ENCODE data around the gene FAM209A. TPM values are rescaled to one million over a fixed set of nuclear protein-coding genes. Genes with fewer than 3 reads are reported as not detected.

The FAM209A gene
- total and polyA plus RNA-seq, 12 donors: 0.22 to 1.3 (median 0.34) TPM; not detected in 8

DNA sequence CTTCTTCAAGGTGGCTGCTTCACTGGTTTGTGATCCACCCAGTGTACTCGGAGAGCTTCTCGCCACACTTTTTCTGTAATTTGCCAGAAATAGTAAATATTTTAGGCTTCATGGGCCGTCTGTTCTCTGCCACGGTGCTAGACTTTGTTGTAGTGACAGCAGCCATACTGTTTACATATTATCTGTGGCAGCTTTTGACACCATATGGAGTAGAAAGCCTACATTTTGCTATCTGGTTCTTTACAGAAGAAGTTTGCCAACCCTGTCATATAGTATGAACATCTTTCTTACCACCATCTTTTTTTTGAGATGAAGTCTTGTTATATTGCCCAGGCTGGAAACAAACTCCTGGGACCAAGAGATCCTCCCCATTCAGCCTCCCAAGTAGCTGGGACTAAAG is 41.0 kb downstream of the FAM209A start:
- Histone ChIP-seq H3K27ac (no peak overlapping the region), H3K4me1 (replicated peaks in 1 of 2) (peaks cover 0 to 4% of the 10 kb centered on the region in 2 donors), H3K9me3 (replicated peaks in 1 of 3) (no peaks in the 10 kb centered on the region), H3K4me3 (no peak overlapping the region), H3K27me3 (no peaks in the 10 kb centered on the region), H3K36me3 (replicated peaks in 1 of 2) (no peaks in the 10 kb centered on the region)
- no peak for DNase-seq
- no peak for TF ChIP-seq POLR2A (IDR thresholded peaks at IDR 0.05)
- TF ChIP-seq, protein P1, sequence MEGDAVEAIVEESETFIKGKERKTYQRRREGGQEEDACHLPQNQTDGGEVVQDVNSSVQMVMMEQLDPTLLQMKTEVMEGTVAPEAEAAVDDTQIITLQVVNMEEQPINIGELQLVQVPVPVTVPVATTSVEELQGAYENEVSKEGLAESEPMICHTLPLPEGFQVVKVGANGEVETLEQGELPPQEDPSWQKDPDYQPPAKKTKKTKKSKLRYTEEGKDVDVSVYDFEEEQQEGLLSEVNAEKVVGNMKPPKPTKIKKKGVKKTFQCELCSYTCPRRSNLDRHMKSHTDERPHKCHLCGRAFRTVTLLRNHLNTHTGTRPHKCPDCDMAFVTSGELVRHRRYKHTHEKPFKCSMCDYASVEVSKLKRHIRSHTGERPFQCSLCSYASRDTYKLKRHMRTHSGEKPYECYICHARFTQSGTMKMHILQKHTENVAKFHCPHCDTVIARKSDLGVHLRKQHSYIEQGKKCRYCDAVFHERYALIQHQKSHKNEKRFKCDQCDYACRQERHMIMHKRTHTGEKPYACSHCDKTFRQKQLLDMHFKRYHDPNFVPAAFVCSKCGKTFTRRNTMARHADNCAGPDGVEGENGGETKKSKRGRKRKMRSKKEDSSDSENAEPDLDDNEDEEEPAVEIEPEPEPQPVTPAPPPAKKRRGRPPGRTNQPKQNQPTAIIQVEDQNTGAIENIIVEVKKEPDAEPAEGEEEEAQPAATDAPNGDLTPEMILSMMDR (IDR thresholded peaks at IDR 0.05): no peak
- intact Hi-C loops (cut with DNase I): no loop called here
- WGBS, 4 donors: 78 to 95% (median 93%) methylated on average over 4 of the region's 4 CpGs

DNA sequence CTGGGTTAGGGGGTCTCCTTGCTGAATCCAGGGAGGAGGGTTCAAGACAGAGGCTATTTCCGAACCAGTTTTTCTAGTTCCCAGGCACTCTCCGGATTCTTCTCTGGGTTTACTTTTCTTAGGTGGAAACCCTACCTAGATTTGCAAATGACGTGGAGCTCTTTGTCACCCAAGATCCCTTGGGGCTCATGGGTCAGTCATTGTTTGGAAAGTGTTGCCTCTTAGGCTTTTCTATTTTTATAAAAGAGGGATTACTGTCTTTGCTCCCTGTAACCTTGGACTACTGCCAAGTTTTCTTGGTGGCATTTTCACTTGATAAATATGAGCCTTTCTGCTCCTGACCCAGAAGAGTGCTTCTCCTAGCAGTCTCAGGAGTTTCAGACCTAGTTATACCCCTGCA is 42.1 kb downstream of the FAM209A start:
- no peaks in the 10 kb centered on the region for H3K36me3 ChIP-seq (replicated peaks in 1 of 2)

DNA sequence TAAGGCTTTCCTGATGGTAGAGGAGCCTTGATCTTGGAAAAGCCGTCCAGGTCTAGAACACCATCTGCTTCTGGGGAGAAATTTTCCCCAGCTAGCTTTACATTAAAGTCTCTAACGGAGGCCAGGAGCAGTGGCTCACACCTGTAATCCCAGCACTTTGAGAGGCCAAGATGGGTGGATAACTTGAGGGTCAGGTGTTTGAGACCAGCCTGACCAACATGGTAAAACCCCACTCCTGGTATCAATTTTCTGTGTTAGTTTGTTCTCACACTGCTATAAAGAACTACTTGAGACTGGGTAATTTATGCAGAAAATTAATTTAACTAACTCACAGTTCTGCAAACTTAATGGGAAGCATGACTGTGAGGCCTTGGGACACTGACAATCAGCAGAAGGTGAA is 46.3 kb downstream of the FAM209A start:
- no peaks in the 10 kb centered on the region for H3K27me3 ChIP-seq
- no peak overlapping the region for H3K27ac ChIP-seq
- intact Hi-C loops (cut with DNase I): no loop called here
- H3K4me3 ChIP-seq: no peak overlapping the region
- H3K36me3 ChIP-seq (replicated peaks in 1 of 2): no peaks in the 10 kb centered on the region
- no peaks in the 10 kb centered on the region for H3K9me3 ChIP-seq (replicated peaks in 1 of 3)
- DNase-seq: no peak
- peaks cover 4 to 8% of the 10 kb centered on the region in 2 donors for H3K4me1 ChIP-seq (replicated peaks in 1 of 2)
- WGBS, 4 donors: 0 to 32% (median 14%) methylated on average over 2 of the region's 2 CpGs
- no peak for TF ChIP-seq POLR2A (IDR thresholded peaks at IDR 0.05)
- TF ChIP-seq, protein P1 (IDR thresholded peaks at IDR 0.05): no peak

More for the DNA sequence above, 42.1 kb downstream of the FAM209A start:
- TF ChIP-seq POLR2A (IDR thresholded peaks at IDR 0.05): no peak
- TF ChIP-seq, protein P1 (IDR thresholded peaks at IDR 0.05): no peak
- DNase-seq: peak in 6 of 7 donors; percentile 35 to 62 (median 50)
- H3K4me3 ChIP-seq: no peak overlapping the region
- no peaks in the 10 kb centered on the region for H3K9me3 ChIP-seq (replicated peaks in 1 of 3)
- intact Hi-C loops (cut with DNase I): no loop called here
- H3K27me3 ChIP-seq: no peaks in the 10 kb centered on the region
- no peak overlapping the region for H3K27ac ChIP-seq
- peaks cover 0 to 4% of the 10 kb centered on the region in 2 donors for H3K4me1 ChIP-seq (replicated peaks in 1 of 2)
- WGBS, 4 donors: 26 to 40% (median 35%) methylated on average over 3 of the region's 3 CpGs

DNA sequence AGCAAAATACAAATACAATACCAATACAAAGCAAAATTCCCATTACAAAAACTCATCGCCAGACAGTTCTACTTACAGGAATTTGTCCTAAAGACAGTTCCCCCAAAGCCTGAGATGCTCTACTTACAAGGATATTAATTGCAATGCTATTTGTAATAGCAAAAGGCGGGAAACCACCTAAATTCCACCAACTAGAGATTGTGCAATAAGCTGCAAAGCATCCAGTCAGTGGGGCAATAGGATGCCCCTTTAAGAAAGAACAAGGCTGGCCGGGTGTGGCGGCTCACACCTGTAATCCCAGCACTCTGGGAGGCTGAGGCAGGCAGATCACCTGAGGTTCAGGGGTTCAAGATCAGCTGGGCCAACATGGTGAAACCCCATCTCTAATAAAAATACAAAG is 47.6 kb downstream of the FAM209A start:
- WGBS, 4 donors: 77 to 94% (median 89%) methylated on average over 4 of the region's 4 CpGs
- Histone ChIP-seq H3K4me3 (no peak overlapping the region), H3K9me3 (replicated peaks in 1 of 3) (no peaks in the 10 kb centered on the region), H3K4me1 (replicated peaks in 1 of 2) (peaks cover 4% of the 10 kb centered on the region in 2 donors), H3K27ac (no peak overlapping the region), H3K36me3 (replicated peaks in 1 of 2) (no peaks in the 10 kb centered on the region), H3K27me3 (no peaks in the 10 kb centered on the region)
- intact Hi-C loops (cut with DNase I): no loop called here
- DNase-seq: no peak
- TF ChIP-seq, protein P1 (IDR thresholded peaks at IDR 0.05): no peak
- no peak for TF ChIP-seq POLR2A (IDR thresholded peaks at IDR 0.05)
